ENCODE data around the gene NUF2. TPM values are rescaled to one million over a fixed set of nuclear protein-coding genes. Genes with fewer than 3 reads are reported as not detected.

Gene NUF2
- 0.21 and 2.7 TPM in 2 replicates for total RNA-seq

DNA sequence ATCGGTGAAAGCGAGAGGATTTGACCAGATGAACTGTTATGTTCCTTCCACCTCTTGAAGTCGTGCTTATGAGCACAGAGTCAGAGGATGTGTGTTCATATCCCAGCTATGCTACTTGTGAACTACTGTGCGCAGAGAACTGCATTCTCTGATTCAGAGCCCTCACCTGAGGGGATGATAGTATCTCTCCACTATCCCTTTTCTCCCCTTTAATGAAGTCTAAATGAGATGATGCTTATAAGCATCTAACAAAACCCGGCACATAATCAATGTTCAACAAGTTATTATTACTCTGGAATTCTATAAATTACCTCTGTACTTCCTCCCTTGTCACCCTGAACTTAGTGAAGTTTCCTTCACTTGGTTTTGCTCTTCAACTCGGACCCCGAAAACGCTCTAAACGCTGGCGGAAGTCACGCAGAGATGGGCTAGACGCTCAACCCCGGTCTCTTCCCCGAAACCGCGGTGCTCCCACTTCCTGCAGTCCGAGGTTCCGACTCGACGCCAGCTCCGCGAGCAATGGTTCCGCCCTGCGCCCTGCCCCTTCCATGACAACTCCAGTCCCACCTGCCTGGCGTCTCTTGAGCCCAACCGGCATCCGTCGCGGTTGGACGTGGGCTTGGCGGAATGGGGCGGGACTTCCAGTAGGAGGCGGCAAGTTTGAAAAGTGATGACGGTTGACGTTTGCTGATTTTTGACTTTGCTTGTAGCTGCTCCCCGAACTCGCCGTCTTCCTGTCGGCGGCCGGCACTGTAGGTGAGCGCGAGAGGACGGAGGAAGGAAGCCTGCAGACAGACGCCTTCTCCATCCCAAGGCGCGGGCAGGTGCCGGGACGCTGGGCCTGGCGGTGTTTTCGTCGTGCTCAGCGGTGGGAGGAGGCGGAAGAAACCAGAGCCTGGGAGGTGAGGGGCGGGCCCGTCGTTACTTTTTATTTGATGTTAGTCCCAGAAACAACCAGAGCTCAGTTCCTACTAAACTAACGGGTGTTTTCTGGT, at the start of gene NUF2:
NUF2 (plus strand) TSS at position 644 of the 995 bp plus-strand sequence. CDS start 4,098 bp downstream, outside the sequence.

Other genes starting within 250 kb of the NUF2 start
- 3.2 and 4.1 TPM in 2 replicates for gene RGS5, start 119.0 kb upstream of the NUF2 start, total RNA-seq

Data from tracheal epithelial cell (primary cell).